ENCODE measurements around the gene LCMT1.

The LCMT1 gene

DNA sequence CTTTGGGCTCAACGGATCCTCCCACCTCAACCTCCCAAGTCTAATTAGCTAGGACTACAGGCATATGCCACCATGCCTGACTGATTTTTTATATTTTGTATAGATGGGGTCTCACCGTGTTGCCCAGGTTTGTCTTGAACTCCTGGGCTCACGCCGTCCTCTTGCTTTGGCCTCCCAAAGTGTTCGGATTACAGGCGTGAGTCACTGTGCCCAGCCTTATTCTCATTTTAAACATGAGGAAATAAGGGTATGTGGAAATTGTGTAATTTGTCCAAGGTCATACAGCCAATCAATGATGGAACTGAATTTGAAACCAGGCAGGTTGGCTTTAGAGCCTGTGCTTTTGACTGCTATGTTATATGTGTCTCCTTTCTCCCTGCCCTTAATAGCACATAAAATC lies 77.8 kb downstream of the LCMT1 start:
- Histone ChIP-seq H3K4me3 (no peak overlapping the region), H3K27ac (no peak overlapping the region)
- DNase-seq (ENCODE audit: low spot score) = no peak
- no peak for TF ChIP-seq CTCF (IDR thresholded peaks at IDR 0.05)

DNA sequence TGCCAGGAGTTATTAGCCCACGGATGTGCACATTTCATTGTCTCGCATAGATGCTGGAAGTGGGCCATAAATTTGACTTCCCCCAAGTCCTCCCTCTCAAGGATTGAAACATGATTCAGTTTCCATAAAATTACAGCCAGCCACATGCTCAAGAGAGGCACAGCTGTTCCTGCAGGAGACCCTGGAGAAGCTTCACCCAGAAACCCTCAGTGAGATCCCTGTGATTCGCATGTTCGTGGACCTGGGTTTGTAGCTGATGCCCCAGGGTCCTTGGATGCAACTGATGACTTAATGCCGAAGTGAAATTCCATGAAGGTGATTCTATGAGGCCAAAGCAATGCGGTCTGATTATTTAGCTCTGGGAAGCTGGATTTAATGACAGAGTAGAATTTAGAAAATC lies 80.6 kb downstream of the LCMT1 start:
- no peak for DNase-seq (ENCODE audit: low spot score)
- H3K4me3 ChIP-seq = no peak overlapping the region
- TF ChIP-seq CTCF (IDR thresholded peaks at IDR 0.05) = no peak
- H3K27ac ChIP-seq = no peak overlapping the region

- H3K4me3 ChIP-seq = no peak overlapping the region
- no peak for TF ChIP-seq CTCF (IDR thresholded peaks at IDR 0.05)
- H3K27ac ChIP-seq = no peak overlapping the region
- no peak for DNase-seq (ENCODE audit: low spot score)
These were observed 82.8 kb downstream of the LCMT1 start for GRCh38 chr16:25194273-25194878.

GRCh38 chr16:25198021-25198420 lies 86.5 kb downstream of the LCMT1 start:
- DNase-seq (ENCODE audit: low spot score) = no peak
- Histone ChIP-seq H3K27ac (no peak overlapping the region), H3K4me3 (no peak overlapping the region)
- no peak for TF ChIP-seq CTCF (IDR thresholded peaks at IDR 0.05)

DNA sequence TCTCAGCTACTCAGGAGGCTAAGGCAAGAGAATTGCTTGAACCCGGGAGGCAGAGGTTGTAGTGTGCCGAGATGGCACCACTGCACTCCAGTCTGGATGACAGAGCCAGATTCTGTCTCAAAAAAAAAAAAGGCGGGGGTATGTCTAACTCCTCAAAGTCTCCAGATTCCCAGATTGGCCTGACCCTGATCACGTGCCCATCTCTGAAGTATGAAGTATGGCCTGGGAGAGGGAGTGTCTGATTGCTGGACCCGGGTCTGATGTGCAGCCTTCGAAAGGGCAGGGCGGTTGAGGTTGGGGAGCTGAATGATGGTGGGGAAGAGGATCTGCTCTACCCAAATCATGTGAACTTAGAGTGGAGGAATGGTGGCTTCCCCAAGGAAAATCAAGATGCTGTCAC lies 87.9 kb downstream of the LCMT1 start:
- Histone ChIP-seq H3K4me3 (no peak overlapping the region), H3K27ac (no peak overlapping the region)
- DNase-seq (ENCODE audit: low spot score) = no peak
- no peak for TF ChIP-seq CTCF (IDR thresholded peaks at IDR 0.05)

DNA sequence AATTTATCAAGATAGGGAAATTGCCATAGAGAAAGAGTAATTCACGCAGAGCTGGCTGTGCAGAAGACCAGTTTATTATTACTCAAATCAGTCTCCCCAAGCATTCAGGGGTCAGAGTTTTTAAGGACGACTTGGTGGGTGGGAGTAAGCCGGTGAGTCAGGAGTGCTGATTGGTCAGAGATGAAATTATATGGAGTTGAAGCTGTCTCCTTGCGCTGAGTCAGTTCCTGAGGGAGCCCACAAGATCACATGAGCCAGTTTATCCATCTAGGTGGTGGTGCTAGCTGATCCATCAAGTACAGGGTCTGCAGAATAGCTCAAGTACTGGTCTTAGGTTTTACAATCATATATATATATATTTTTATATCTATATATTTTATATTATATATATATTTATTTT lies 99.2 kb downstream of the LCMT1 start:
- no peak for TF ChIP-seq CTCF (IDR thresholded peaks at IDR 0.05)
- no peak for DNase-seq (ENCODE audit: low spot score)
- Histone ChIP-seq H3K4me3 (no peak overlapping the region), H3K27ac (no peak overlapping the region)

DNA sequence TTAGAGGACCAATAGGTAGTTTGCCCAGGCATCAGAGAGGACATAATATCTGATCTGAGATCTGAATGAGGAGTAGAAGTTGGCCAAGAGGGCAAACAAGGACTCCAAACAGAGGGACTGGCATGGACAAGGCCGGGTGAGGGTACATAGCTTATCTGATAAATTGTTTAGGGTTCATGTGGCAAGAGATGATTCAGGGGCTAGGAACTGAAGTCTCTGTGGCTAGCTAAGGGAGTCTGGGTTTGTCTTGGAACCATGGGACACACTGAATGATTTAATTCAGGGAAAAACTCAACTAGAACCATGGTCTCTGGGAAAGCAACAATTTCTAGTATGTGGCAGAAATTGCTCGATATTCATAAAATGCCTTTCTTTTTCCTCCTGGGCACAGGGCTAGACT lies 101.1 kb downstream of the LCMT1 start:
- no peak for TF ChIP-seq CTCF (IDR thresholded peaks at IDR 0.05)
- H3K27ac ChIP-seq = no peak overlapping the region
- no peak overlapping the region for H3K4me3 ChIP-seq
- DNase-seq (ENCODE audit: low spot score) = no peak

Measured in coronary artery (tissue), 2 donors.